Common myeloid progenitor, CD34-positive (primary cell): ENCODE measurements around the gene TAF11L5.
"Not testable (repeated sequence)": the region's sequence is repeated elsewhere in the genome, so short reads cannot be mapped to it uniquely, and the experiment has no call there.

Source experiments
- CTCF ChIA-PET: fragments of 350-600 bp; sonication (Branson Sonifier 250); formaldehyde crosslinking; loops from one replicate; lab custom pipeline; 2021; ENCODE audit warnings: antibody characterized with exemption; lab: Charles Lee
- POLR2A ChIA-PET: fragments of 350-600 bp; sonication (Branson Sonifier 250); formaldehyde crosslinking; loops from one replicate; lab custom pipeline; 2021; ENCODE audit warnings: antibody characterized with exemption; lab: Charles Lee
- DNase-seq, 3 donors: peaks; one replicate each; pipeline versions ENCODE4 v3.0.0 to v3.0.0-alpha.2; 2013
- H3K27ac ChIP-seq, 2 experiments: 1 replicate in 1 of 2; 2 replicates in 1 of 2; pipeline ENCODE4 v1.7.0; 2013; ENCODE audit warnings: inconsistent platforms in 2 of 2, low read length in 2 of 2, mild to moderate bottlenecking in 2 of 2, low read depth in 1 of 2, moderate library complexity in 1 of 2; ENCODE audit not compliant: severe bottlenecking in 2 of 2, insufficient read depth in 1 of 2, poor library complexity in 1 of 2
- H3K27me3 ChIP-seq, 5 experiments: replicated peaks in 2 of 5; 1 replicate in 3 of 5; 2 replicates in 2 of 5; pipeline versions ENCODE4 v1.6.1 to v1.7.0; 2013; ENCODE audit warnings: low read length in 4 of 5, mild to moderate bottlenecking in 2 of 5, moderate library complexity in 2 of 5, inconsistent platforms in 1 of 5; ENCODE audit not compliant: insufficient read depth in 5 of 5, control insufficient read depth in 4 of 5
- H3K36me3 ChIP-seq, 4 experiments: 1 replicate in 2 of 4; 2 replicates in 2 of 4; pipeline versions ENCODE4 v1.6.1 to v1.7.0; 2013; ENCODE audit warnings: low read length in 3 of 4, control low read depth in 1 of 4, mild to moderate bottlenecking in 1 of 4; ENCODE audit not compliant: control insufficient read depth in 4 of 4, insufficient read depth in 4 of 4
- H3K4me1 ChIP-seq, 4 experiments: 1 replicate in 3 of 4; 2 replicates in 1 of 4; pipeline versions ENCODE4 v1.6.1 to v1.7.1; 2013; ENCODE audit warnings: low read length in 3 of 4, mild to moderate bottlenecking in 3 of 4, control low read depth in 1 of 4, inconsistent platforms in 1 of 4, moderate library complexity in 1 of 4; ENCODE audit not compliant: control insufficient read depth in 4 of 4, insufficient read depth in 4 of 4; ENCODE audit errors: control extremely low read depth in 1 of 4
- H3K4me3 ChIP-seq, 7 experiments: 1 replicate in 4 of 7; 2 replicates in 3 of 7; pipeline versions ENCODE4 v1.5.1 to v1.7.0; 2013; ENCODE audit warnings: mild to moderate bottlenecking in 7 of 7, low read length in 6 of 7, moderate library complexity in 6 of 7, inconsistent platforms in 2 of 7, low read depth in 2 of 7, control low read depth in 1 of 7; ENCODE audit not compliant: insufficient read depth in 4 of 7, control insufficient read depth in 1 of 7; ENCODE audit errors: extremely low read depth in 1 of 7
- H3K9me3 ChIP-seq, 5 experiments: 1 replicate in 4 of 5; 2 replicates in 1 of 5; pipeline versions ENCODE4 v1.6.1 to v1.7.1; 2013; ENCODE audit warnings: low read length in 4 of 5, mild to moderate bottlenecking in 2 of 5, inconsistent platforms in 1 of 5, low read depth in 1 of 5, moderate library complexity in 1 of 5; ENCODE audit not compliant: control insufficient read depth in 4 of 5, insufficient read depth in 2 of 5; ENCODE audit errors: control extremely low read depth in 1 of 5
- WGBS: methylation state at CpG from one replicate; pipeline ENCODE4 v1.1.5; 2013; ENCODE audit not compliant: insufficient coverage; 5-methylcytosine and 5-hydroxymethylcytosine counted together

Gene TAF11L5

DNA sequence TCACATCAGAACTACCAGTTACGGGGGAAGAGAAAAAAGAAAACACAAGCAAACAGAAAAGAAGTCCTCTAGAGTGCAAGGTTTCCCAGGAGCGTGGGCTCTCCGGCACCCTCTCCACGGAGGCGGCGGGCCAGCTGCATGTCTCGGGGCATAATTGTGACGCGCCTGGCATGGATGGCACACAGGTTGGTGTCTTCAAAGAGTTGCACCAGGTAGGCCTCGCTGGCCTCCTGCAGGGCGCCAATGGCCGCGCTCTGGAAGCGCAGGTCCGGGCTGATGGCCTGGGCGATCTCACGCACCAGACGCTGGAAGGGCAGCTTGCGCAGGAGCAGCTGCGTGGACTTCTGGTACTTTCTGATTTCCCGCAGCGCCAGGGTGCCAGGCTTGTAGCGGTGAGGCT lies 33.8 kb upstream of the TAF11L5 start:
- H3K27me3 ChIP-seq, H3K4me1 ChIP-seq, POLR2A ChIA-PET, H3K27ac ChIP-seq, CTCF ChIA-PET, H3K9me3 ChIP-seq, H3K36me3 ChIP-seq, H3K4me3 ChIP-seq, DNase-seq: not testable (repeated sequence)
- WGBS = over 99% methylated on average over 16 of the region's 23 CpGs

DNA sequence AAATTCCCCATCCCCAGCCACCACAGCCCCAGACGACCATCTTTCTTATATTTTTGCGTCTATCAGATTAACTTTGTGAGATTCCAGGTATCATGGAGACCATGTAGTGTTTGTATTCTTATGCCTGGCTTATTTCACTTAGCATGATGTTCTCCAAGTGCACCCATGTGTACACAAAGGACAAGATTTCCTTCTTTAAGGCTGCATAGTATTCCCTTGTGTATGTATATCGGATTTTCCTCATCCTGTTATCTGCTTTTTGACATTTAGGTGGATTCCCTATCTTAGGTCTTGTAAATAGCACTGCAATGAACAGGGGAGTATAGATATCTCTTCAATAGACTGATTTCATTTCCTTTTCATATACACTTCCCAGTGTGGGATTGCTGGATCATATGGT lies 32.3 kb upstream of the TAF11L5 start:
- H3K27ac ChIP-seq = no peak overlapping the region
- peaks cover 0 to 3% (median 0%) of the 10 kb centered on the region in 5 experiments for H3K9me3 ChIP-seq
- no peaks in the 10 kb centered on the region for H3K27me3 ChIP-seq
- no peaks in the 10 kb centered on the region for H3K36me3 ChIP-seq
- CTCF ChIA-PET = no interaction called here
- no peak for DNase-seq
- no peaks in the 10 kb centered on the region for H3K4me1 ChIP-seq
- no CpG with 5 or more reads among the region's 3 CpGs for WGBS
- no peak overlapping the region for H3K4me3 ChIP-seq
- POLR2A ChIA-PET = no interaction called here

DNA sequence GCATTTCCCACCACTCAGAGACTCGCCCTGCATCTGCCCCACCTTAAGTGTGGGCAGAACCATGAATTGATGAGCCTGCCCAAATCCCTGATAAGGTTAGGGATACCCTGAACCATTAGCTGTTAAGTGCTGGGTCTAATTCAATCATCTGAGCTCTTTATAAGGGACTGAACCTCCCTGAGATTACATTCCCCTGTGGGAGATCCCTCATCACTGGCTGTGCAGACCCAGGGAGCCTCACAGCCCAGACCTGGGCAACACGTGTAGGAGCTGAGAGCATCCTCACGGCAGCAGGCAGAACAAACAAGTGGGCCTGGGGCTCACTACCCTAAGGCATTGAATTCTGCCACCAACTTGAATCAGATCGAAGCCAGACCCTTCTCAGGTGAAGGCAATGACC lies 27.6 kb upstream of the TAF11L5 start:
- CTCF ChIA-PET = no interaction called here
- Histone ChIP-seq H3K9me3 (peaks cover 0 to 2% (median 0%) of the 10 kb centered on the region in 5 experiments), H3K27me3 (no peaks in the 10 kb centered on the region), H3K4me3 (no peak overlapping the region), H3K27ac (no peak overlapping the region), H3K36me3 (no peaks in the 10 kb centered on the region), H3K4me1 (no peaks in the 10 kb centered on the region)
- POLR2A ChIA-PET = no interaction called here
- WGBS = 100% methylated on average over 2 of the region's 4 CpGs
- DNase-seq = no peak

DNA sequence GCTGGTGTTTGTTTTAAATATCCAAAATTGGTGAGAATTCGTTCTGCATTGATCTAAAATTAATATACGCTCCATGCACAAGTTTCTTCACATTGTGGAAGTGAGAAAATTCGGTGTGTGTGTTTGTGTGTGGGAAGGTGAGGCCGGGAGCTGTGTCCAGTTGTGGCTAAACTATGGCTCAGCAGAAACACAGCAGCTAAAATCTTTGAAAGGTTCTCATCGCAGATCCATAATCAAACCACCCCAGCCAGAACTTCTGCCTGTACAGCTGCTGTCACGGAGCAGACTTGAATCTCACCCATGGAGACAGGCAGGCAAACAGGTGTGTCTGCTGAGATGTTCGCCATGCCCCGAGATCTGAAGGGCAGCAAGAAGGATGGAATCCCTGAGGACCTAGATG lies 27.1 kb upstream of the TAF11L5 start, which contains the start of gene TAF11L2:
TAF11L2 (plus strand) TSS at position 301 of the 400 bp plus-strand sequence.
- CTCF ChIA-PET, H3K4me3 ChIP-seq, H3K4me1 ChIP-seq, POLR2A ChIA-PET, H3K27ac ChIP-seq, H3K36me3 ChIP-seq, H3K27me3 ChIP-seq, DNase-seq, H3K9me3 ChIP-seq: not testable (repeated sequence)
- WGBS = 100% methylated on average over 4 of the region's 8 CpGs

DNA sequence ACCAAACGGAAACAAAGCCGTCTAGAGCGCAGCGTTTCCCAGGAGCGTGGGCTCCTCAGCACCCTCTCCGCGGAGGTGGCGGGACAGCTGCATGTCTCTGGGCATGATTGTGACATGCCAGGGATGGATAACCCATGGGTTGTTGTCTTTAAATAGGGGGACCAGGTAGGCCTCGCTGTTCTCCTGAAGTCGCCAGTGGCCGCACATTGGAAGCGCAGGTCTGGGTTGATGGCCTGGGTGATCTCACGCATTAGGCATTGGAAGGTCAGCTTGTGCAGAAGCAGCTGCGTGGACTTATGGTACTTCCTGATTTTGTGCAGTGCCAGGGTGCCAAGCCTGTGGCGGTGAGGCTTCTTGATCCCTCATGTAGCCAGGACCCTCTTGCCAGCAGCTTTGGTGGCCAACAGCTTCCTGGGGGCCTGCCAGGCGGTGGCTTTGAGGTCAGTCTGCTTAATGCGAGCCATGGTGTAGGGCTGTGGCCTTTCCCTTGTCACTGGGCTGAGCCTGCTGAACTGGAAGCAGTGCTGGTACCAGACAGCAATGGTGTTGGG lies 13.2 kb upstream of the TAF11L5 start:
- no peak for DNase-seq
- no peaks in the 10 kb centered on the region for H3K27me3 ChIP-seq
- POLR2A ChIA-PET = no interaction called here
- H3K36me3 ChIP-seq = no peaks in the 10 kb centered on the region
- H3K4me1 ChIP-seq = no peaks in the 10 kb centered on the region
- CTCF ChIA-PET = no interaction called here
- no peak overlapping the region for H3K4me3 ChIP-seq
- 97% methylated on average over 17 of the region's 17 CpGs for WGBS
- H3K27ac ChIP-seq = no peak overlapping the region
- no peaks in the 10 kb centered on the region for H3K9me3 ChIP-seq

DNA sequence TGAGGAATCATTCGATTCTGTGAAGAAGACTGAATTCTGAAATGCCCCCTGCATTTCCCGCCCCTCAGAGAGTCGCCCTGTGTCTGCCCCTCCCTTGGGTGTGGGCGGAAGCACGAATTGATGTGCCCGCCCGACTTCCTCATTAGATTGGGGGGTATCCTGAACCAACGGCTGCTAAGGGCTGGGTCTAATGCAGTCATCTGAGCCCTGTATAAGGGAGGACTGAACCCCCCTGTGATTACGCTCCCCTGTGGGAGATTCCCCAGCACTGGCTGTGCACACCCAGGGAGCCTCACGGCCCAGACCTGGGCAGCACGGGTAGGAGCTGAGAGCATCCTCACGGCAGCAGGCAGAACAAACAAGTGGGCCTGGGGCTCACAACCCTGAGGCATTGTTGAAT lies 7.5 kb upstream of the TAF11L5 start:
- CTCF ChIA-PET, H3K9me3 ChIP-seq, H3K27me3 ChIP-seq, H3K4me3 ChIP-seq, H3K27ac ChIP-seq, POLR2A ChIA-PET, DNase-seq, H3K4me1 ChIP-seq, H3K36me3 ChIP-seq: not testable (repeated sequence)
- 88% methylated on average over 4 of the region's 12 CpGs for WGBS

DNA sequence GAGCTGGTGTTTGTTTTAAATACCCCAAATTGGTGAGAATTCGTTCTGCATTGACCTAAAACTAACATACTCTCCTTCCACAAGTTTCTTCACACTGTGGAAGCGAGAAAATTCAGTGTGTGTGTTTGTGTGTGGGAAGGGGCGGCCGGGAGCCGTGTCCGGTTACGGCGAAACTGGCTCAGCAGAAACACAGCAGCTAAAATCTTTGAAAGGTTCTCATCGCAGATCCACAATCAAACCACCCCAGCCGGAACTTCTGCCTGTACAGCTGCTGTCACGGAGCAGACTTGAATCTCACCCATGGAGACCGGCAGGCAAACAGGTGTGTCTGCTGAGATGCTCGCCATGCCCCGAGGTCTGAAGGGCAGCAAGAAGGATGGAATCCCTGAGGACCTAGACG lies 7.0 kb upstream of the TAF11L5 start, which contains the start of gene TAF11L3:
TAF11L3 (plus strand) TSS at position 301 of the 400 bp plus-strand sequence.
- H3K36me3 ChIP-seq, H3K4me3 ChIP-seq, POLR2A ChIA-PET, H3K4me1 ChIP-seq, H3K9me3 ChIP-seq, DNase-seq, CTCF ChIA-PET, H3K27me3 ChIP-seq, H3K27ac ChIP-seq: not testable (repeated sequence)
- WGBS = no CpG with 5 or more reads among the region's 15 CpGs
